ENCODE measurements around the gene SERPINB11.
"Not testable (repeated sequence)": the region's sequence is repeated elsewhere in the genome, so short reads cannot be mapped to it uniquely, and the experiment has no call there.

The SERPINB11 gene

GRCh38 chr18:63757541-63757940 is 54.8 kb downstream of the SERPINB11 start:
- H3K4me3 ChIP-seq (ENCODE audit: low read depth, low read length) = no peak overlapping the region
- no peak for TF ChIP-seq CTCF (IDR thresholded peaks at IDR 0.05; ENCODE audit: low read depth, low read length)

DNA sequence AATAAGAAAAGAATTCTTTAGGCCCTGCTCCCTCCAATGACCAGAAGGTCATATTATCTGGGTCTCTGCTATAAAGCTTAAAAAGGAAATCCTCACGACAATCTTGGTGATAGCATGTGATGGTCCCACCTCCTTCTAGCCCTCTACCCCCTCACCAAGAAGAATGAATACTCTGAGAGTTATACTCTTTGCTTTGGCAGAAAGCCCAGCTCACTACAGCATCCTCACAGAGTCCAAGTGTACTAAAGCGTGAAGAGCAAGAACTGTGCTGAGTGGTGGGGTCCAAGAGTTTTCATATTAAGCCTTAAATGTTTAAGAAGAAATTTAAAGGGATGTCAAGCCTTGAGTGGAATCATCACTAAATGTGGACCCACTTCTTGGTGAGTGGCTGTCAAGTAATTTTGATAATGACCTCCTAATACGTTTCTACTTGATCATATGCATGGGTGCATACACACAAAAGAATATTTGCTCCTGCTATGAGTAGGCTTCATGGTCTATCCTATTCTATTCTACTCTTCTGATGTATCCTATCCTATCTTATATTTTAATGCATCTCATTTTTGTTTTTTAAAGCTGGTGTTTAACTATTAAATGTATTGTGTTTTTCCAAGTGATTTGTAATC is 56.0 kb downstream of the SERPINB11 start:
- no peak overlapping the region for H3K4me3 ChIP-seq (ENCODE audit: low read depth, low read length)
- TF ChIP-seq CTCF (IDR thresholded peaks at IDR 0.05; ENCODE audit: low read depth, low read length) = no peak

DNA sequence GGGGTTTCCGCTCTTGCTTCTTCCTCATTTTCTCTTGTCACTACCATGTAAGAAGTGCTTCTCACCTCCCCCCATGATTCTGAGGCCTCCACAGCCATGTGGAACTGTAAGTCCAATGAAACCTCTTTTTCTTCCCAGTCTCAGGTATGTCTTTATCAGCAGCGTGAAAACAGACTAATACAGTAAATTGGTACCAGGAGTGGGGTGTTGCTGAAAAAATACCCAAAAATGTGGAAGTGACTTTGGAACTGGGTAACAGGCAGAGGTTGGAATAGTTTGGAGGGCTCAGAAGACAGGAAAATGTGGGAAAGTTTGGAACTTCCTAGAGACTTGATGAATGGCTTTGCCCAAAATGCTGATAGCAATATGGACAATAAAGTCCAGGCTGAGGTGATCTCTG is 57.0 kb downstream of the SERPINB11 start:
- H3K4me3 ChIP-seq (ENCODE audit: low read depth, low read length) = not testable (repeated sequence)

- H3K4me3 ChIP-seq (ENCODE audit: low read depth, low read length) = no peak overlapping the region
- TF ChIP-seq CTCF (IDR thresholded peaks at IDR 0.05; ENCODE audit: low read depth, low read length) = no peak
These were observed 59.8 kb downstream of the SERPINB11 start for GRCh38 chr18:63762518-63762917.

DNA sequence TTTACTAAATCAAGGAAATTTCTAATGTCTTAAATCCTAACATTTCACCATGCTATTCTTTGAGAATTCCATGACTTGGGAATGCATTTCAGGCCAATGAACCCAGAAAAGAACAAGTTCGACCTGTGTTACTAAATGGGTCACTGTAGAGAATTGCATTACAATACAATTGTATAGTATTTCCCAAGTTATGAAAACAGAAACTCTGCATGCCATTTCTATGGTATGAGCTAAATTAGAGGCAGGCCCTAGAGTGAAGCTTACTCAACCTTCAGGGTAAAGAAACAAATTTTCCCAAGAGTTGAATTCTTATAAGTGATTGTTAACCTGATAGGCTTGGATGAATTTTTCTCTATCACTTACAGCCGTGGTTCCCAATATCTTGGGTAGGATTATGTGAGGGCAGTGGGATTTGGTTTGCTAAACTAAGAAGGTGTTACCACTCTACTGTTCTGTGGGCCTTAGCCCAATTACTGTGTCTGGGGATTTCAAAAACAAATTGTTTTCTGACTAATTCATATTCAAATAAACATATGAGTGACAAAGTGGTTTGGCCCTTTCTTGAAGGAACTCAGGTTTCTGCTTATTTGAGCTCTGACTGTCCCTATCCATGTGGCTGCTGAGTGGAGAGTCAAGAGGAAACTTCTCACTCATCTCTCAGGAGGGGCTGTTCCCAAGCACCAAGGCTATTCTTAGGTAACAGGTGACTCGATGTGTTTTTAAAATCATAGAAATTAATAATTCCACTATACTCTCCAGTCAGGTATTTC is 61.3 kb downstream of the SERPINB11 start:
- H3K4me3 ChIP-seq (ENCODE audit: low read depth, low read length) = no peak overlapping the region
- TF ChIP-seq CTCF (IDR thresholded peaks at IDR 0.05; ENCODE audit: low read depth, low read length) = no peak

DNA sequence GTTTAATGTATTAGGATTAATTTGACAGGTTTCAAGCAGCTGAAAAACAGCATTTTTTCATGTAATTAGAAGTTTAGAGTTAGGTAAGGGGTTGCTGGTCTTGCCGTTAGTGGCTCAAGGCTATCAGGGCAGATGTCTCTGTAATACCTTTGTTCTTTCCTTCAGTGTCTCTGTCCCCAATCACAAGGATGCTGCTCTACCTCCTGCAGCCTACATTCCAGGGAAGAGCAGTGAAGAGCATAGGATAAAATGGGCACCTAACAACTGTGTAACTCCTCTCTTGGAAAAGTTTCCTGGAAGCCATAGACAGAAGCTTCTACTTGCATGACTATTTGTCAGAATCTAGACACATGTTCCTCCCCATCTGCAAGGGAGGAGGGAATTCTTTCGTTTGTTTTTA is 63.1 kb downstream of the SERPINB11 start:
- no peak for TF ChIP-seq CTCF (IDR thresholded peaks at IDR 0.05; ENCODE audit: low read depth, low read length)
- H3K4me3 ChIP-seq (ENCODE audit: low read depth, low read length) = no peak overlapping the region

Measured in WI38 (cell line).